Activated naive CD4-positive, alpha-beta T cell treated with anti-CD3 and anti-CD28 coated beads, Interleukin-2, amount 50 U/mL, for 16 hours (primary cell): ENCODE results near the gene PKD2.

Source experiments
- DNase-seq: peaks from one replicate; pipeline ENCODE4 v3.0.0-alpha.2; 2020

The PKD2 gene

DNA sequence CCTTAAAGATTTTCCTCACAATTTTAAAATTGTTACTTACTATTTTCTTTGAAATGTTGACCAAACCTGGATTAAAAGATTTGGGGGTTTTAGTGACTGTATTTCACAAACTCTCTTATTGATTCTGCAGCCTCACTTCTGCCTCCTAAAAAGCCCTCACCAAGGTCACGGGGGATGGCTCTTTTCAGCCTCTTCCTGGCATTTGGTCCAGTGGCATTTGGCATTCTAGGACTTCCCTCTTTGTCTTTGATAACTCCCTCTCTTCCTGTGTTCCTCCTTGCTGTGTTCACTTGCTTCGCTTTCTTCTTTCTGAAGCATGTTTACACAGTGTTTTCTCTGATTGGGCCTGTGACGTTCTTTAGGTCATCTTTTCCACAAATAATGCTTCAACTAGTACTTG, 21.5 kb downstream of the PKD2 start:
- DNase-seq: no peak

DNA sequence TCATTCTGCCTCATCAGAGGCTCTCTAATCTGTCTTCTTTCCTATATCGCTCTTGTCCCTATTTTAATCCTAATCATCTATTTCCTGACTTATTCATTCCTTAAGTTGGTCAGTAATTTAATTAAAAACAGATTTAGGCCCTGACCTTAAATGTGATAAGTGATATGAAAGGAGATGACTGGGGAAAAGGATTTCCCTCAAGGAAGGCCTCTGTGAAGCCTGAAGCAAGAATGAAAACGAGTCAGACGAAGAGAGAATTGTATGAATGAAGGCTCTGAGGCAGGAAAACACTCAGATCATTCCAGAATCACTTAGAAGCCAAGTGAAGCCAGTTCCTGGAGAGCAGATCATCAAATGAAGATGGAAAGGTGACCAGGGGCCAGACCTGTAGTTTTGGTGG, 22.1 kb downstream of the PKD2 start:
- no peak for DNase-seq

DNA sequence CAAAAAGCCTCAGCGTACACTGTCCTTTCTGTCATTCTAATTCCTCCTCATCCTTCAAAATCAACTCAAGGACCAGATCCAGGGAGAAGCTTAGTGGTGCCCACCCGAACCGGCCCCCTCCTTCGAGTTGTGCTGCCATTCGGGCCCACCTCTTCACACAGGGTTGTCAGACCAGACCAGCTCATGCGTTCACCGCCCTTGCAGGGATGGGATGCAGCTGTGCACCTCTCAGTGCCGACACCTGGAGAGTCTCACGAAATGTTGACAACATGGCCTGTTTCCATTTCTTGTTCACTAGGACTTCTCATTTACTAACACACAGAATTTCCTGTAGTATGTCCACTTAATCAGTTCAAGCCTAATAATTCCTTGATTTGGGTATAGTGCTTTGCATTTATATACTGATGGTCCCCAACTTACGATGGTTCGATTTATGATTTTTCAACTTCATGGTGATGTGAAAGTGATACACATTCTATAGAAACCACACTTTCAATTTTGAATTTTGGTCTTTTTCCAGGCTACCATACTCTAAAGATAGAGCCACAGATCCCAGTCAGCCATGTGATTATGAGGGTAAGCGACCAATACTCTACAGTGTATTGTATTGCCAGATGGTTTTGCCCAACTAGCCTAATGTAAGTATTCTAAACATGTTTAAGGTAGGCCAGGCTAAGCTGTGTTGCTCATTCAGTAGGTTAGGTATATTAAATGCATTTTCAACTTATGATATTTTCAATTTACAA, 23.3 kb downstream of the PKD2 start:
- no peak for DNase-seq

DNA sequence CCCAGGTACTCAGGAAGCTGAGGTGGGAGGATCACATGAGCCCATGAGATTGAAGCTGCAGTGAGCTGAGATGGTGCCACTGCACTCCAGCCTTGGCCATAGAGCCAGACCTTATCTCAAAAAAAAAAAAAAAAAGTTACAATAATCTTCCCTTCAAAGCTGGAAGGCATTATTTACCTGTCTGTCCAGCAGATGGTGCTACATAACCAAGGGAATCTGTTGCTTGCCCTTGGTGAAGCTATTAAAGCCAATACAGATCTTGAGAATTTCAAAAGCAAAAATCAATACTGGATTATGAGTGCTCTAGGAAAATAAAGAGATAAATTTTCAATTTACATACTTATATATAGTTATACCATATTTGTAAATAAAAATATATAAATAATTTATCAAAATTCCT, 25.9 kb downstream of the PKD2 start:
- DNase-seq: peak; percentile 16

GRCh38 chr4:88035292-88035691, 27.9 kb downstream of the PKD2 start:
- no peak for DNase-seq

- DNase-seq: no peak
Observed at GRCh38 chr4:88037447-88037846, 30.0 kb downstream of the PKD2 start.

DNA sequence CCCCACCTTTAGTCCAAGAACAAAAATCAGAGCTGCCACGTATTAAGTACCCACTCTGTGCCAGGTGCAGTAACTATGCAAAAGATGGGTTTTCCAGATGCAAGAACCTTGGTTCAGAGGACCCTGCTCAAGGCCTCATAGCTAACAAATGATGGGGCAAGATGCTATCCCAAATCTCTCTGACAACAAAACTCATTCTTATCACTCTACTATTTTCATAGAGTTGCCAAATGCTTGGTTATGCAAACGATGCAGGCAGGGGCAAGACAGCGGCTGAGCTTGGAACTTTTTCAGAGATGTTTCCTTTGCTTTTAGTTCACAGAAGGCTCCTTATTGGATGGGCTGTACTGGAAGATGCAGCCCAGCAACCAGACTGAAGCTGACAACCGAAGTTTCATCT, 30.5 kb downstream of the PKD2 start:
- DNase-seq: no peak

GRCh38 chr4:88040707-88041106, 33.3 kb downstream of the PKD2 start:
- no peak for DNase-seq

- no peak for DNase-seq
Observed at GRCh38 chr4:88041626-88042025, 34.2 kb downstream of the PKD2 start.

DNA sequence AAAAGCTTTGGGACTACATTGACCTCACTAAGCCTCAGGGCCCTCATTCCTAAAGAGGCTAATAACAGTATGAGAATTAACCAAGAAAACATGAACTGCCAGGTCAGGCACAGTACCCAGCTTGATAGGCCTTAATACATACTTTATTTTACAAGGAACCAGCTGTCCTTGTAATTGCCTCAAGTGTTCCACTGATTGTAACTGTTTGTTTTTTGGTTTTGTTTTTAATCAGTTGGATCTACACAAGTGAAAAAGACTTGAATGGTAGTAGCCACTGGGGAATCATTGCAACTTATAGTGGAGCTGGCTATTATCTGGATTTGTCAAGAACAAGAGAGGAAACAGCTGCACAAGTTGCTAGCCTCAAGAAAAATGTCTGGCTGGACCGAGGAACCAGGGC, 35.6 kb downstream of the PKD2 start:
- DNase-seq: no peak

- DNase-seq: no peak
Observed at GRCh38 chr4:88043586-88044340, 36.3 kb downstream of the PKD2 start.

DNA sequence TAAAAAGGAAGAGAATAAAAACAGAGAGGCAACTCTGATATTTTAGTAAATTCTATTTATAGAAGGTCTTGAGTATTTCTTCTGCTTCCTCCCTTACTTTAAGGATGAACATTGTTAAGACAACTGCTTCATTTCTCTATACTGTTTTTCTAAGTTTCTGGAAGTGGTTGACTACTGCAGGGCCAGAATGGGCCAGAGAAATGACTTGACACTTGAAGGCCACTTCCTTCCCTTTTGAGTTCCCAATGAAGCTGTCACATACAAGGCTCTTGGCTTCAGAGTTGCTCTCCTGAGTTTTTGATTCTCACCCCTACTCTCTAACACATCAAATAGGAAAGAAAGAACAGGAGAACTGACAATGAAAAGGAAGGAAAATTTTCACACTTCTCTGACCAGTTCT, 37.6 kb downstream of the PKD2 start:
- no peak for DNase-seq

DNA sequence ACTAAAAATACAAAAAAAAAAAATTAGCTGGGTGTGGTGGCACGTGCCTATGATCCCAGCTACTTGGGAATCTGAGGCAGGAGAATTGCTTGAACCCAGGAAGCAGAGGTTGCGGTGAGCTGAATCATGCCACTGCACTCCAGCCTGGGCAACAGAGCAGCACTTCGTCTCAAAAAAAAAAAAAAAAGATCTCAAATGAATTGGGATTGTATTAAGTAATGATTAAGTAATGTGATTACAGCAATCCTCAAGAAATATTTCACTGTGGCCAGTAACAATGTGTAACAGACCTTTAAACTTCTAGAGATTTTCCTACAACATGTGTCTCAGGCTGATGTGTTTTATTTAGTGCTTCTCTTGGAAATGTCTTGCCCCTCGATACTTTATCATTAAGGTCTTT, 46.8 kb downstream of the PKD2 start:
- DNase-seq: no peak

- no peak for DNase-seq
Observed at GRCh38 chr4:88054901-88055300, 47.5 kb downstream of the PKD2 start.

DNA sequence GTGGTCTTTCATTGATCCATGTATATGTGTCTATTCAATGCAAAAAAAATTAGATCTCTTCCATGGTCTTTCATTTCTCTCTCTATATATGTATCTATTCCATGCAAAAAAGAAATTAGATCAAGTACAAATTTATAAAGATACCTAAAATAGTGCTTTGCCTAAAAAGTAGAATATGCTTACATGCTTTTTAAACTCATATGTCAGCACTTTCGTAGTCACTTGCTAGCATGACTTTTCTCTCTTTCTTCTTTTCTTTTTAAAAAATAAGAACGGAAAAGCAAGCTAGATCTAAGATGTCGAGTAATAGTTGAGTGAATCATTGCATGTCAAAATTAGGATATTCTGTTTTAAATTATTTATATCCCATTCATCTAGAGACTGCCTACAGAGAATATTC, 50.9 kb downstream of the PKD2 start:
- DNase-seq: no peak

DNA sequence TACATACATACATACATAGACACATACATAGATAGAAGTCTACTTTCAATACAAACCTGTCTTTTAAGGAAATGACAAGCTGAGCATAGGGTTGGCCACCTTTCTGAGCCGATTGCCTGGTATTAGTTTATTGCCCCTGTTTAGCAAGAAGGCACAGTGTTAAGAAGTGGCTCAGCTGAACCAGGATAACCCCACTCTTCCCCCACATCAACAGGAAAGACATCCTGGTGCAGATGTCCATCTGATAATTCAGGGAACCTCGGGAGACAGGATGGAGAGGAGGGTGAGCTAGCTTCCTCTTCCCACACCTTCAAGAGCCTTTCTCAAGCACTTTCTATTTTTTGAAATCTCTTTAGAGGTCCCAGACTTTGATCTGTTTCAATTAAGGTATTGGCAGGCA, 52.3 kb downstream of the PKD2 start:
- DNase-seq: no peak

- no peak for DNase-seq
Observed at GRCh38 chr4:88060431-88060830, 53.0 kb downstream of the PKD2 start.

DNA sequence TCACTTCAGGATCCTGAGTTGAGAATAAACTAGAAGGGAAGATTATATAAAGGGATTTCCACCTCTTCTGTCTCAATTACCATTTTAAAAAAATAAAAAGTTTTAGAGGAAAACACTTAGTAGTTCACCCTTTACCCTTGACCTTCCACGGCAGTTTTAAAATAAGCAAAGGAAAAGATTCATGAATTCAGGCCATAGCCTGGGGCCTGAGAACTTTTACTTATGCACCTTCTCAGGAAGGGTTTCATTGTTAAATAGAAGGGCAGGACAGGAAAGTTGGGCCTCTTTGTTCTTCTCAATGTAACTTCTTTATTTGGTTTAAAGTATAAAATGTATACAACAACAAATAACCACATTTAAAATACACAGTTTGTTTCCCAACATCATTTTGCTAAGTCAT, 54.9 kb downstream of the PKD2 start:
- DNase-seq: no peak

DNA sequence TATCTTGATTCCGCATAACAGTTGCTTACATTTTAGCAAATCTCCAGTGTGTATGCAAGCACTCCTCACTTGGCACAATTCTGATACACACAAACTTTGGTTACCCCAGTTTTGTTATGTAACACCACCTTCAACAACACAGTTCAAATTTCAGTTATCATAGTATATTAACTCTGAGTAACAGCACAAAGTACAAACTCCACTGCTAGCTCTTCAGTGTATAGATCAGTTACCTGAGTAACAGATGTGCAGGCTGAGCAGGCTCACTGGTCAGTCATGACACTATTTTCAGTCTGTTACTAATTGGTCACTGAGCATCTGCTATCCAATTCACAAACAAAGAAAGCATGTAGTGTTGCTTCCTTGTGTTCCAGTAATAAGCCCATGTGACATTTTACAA, 55.4 kb downstream of the PKD2 start:
- DNase-seq: no peak

DNA sequence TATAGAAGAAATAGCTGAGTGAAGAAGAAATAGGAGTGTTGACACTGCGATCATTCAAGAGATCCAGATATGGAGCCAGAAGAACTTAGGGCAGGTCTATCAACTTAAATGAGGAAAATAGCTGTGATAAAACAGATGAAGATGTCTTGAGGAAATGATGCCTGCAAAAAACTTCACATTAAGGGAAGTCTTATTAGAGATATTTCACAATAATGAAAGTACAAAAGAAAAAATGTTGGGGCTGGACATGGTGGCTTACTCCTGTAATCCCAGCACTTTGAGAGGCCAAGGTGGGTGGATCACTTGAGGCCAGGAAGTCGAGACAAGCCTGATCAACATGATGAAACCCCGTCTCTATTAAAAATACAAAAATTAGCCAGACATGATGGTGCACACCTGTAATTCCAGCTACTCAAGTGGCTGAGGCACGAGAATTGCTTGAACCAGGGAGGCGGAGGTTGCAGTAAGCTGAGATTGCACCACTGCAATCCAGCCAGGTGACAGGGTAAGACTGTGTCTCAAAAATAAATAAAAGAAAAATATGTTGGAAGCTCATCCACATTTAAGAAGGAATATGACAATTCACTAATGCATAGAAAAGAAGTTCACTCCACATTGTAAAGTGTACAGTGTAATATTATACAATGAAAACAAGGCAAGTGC, 56.3 kb downstream of the PKD2 start:
- DNase-seq: no peak

GRCh38 chr4:88064410-88064809, 57.0 kb downstream of the PKD2 start:
- no peak for DNase-seq

DNA sequence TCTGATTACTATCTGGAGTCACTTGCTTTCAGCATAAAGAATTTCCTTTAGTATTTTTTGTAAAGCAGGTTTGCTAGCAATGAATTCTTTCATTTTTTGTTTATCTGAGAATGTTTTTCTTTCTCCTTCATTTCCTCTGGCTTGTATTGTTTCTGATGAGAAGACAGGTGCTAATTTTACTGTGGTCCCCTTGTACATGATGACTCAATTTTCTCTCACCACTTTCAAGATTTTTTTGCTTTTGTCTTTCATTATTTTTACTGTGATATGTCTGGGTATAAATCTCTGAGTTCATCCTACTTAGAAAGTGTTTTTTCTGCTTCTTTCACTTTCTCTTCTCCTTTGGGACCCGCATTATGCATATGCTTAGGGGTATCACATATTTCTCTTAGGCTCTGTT, 62.6 kb downstream of the PKD2 start:
- DNase-seq: no peak

- DNase-seq: no peak
Observed at GRCh38 chr4:88075336-88075735, 67.9 kb downstream of the PKD2 start.

- no peak for DNase-seq
Observed at GRCh38 chr4:88077911-88078524, 70.6 kb downstream of the PKD2 start.
